ENCODE results near the gene APP.

GRCh38 chr21:26124421-26124833 lies 46.1 kb downstream of the APP start:
- TF ChIP-seq CTCF (conservative IDR thresholded peaks at IDR 0.05; ENCODE audit: low read length) (no peak), EZH2phosphoT487 (IDR thresholded peaks at IDR 0.05; ENCODE audit: borderline replicate concordance, low read depth, low read length) (no peak)
